Sigmoid colon (tissue), 3 donors: ENCODE data around the gene C1R.

Source experiments
- CTCF ChIP-seq, 4 experiments: fragments of 450-650 bp in 3 of 4; fragments of 200-600 bp in 1 of 4; IDR thresholded peaks; one replicate each; pipeline ENCODE4 v1.5.1; 2016 to 2019; ENCODE audit warnings: antibody characterized with exemption in 4 of 4, mild to moderate bottlenecking in 3 of 4, moderate library complexity in 2 of 4
- POLR2A ChIP-seq, 2 donors: fragments of 450-650 bp; IDR thresholded peaks; one replicate each; pipeline ENCODE4 v1.6.1; 2016; ENCODE audit warnings: antibody characterized with exemption in 2 of 2, mild to moderate bottlenecking in 2 of 2, moderate library complexity in 2 of 2

- TF ChIP-seq POLR2A (IDR thresholded peaks at IDR 0.05) (no peak), CTCF (IDR thresholded peaks at IDR 0.05) (no peak)
Observed at GRCh38 chr12:7067096-7067495, 25.1 kb downstream of the C1R start.
